ENCODE data around the gene LDHAL6A.

The LDHAL6A gene

GRCh38 chr11:18463439-18463838 is 7.8 kb downstream of the LDHAL6A start:
- ChIA-PET POLR2A (no interaction called here), CTCF (interaction anchor here (0.9 to 1.5 kb wide), 3 partner anchors 9 to 301 kb away, joined by 3 to 5 read pairs (median 4); no protein-coding TSS in a partner anchor)
- no peak for DNase-seq (ENCODE audit: extremely low spot score)
- no peak for TF ChIP-seq CTCF (IDR thresholded peaks at IDR 0.05; ENCODE audit: control extremely low read depth, extremely low read depth, low read depth, missing control alignments)

GRCh38 chr11:18466402-18466801 is 10.7 kb downstream of the LDHAL6A start:
- ChIA-PET CTCF (no interaction called here), POLR2A (no interaction called here)
- no peak for DNase-seq (ENCODE audit: extremely low spot score)
- TF ChIP-seq CTCF (IDR thresholded peaks at IDR 0.05; ENCODE audit: control extremely low read depth, extremely low read depth, low read depth, missing control alignments): no peak

- no peak for DNase-seq (ENCODE audit: extremely low spot score)
- POLR2A ChIA-PET: no interaction called here
- no peak for TF ChIP-seq CTCF (IDR thresholded peaks at IDR 0.05; ENCODE audit: control extremely low read depth, extremely low read depth, low read depth, missing control alignments)
- CTCF ChIA-PET: interaction anchor here (0.8 to 2.0 kb wide), 4 partner anchors 11 to 340 kb away, joined by 3 to 4 read pairs (median 4); no protein-coding TSS in a partner anchor
Observed at GRCh38 chr11:18468059-18468458, 12.4 kb downstream of the LDHAL6A start.

GRCh38 chr11:18468961-18469360 is 13.3 kb downstream of the LDHAL6A start:
- ChIA-PET POLR2A (no interaction called here), CTCF (interaction anchor here (1.3 to 2.0 kb wide), 3 partner anchors 19 to 362 kb away, joined by 3 to 4 read pairs (median 4); no protein-coding TSS in a partner anchor)
- DNase-seq (ENCODE audit: extremely low spot score): no peak
- TF ChIP-seq CTCF (IDR thresholded peaks at IDR 0.05; ENCODE audit: control extremely low read depth, extremely low read depth, low read depth, missing control alignments): no peak

- ChIA-PET POLR2A (no interaction called here), CTCF (interaction anchor here (0.9 to 1.4 kb wide), 4 partner anchors 8 to 357 kb away, joined by 3 to 4 read pairs (median 4); no protein-coding TSS in a partner anchor)
- no peak for TF ChIP-seq CTCF (IDR thresholded peaks at IDR 0.05; ENCODE audit: control extremely low read depth, extremely low read depth, low read depth, missing control alignments)
- no peak for DNase-seq (ENCODE audit: extremely low spot score)
Observed at GRCh38 chr11:18471995-18472394, 16.3 kb downstream of the LDHAL6A start.

GRCh38 chr11:18472587-18472986 is 16.9 kb downstream of the LDHAL6A start:
- CTCF ChIA-PET: interaction anchor here (0.9 to 1.4 kb wide), 5 partner anchors 9 to 357 kb away, joined by 3 to 4 read pairs (median 3); no protein-coding TSS in a partner anchor
- TF ChIP-seq CTCF (IDR thresholded peaks at IDR 0.05; ENCODE audit: control extremely low read depth, extremely low read depth, low read depth, missing control alignments): no peak
- POLR2A ChIA-PET: no interaction called here
- DNase-seq (ENCODE audit: extremely low spot score): no peak
